OCI-LY1 (cell line): ENCODE data around the gene RASGRF2.

Experiments
- CTCF ChIP-seq: fragments of 200-600 bp; sonication (generic), shearing (Covaris generic); IDR thresholded peaks from 2 replicates; pipeline ENCODE4 v1.5.1; 2017; ENCODE audit warnings: mild to moderate bottlenecking, antibody characterized with exemption, low read length, moderate library complexity, mixed read lengths
- EZH2 ChIP-seq: fragments of 200-600 bp; sonication (generic), shearing (Covaris generic); IDR thresholded peaks from 2 replicates; pipeline ENCODE4 v1.8.0; 2017; ENCODE audit warnings: borderline replicate concordance, mixed run types, mild to moderate bottlenecking, antibody characterized with exemption, low read length, moderate library complexity, mixed read lengths

- TF ChIP-seq CTCF (no peak), EZH2 (no peak)
These were observed 590 bp downstream of the RASGRF2 start for GRCh38 chr5:80960531-80961375.
